Activated CD4-positive, alpha-beta memory T cell treated with anti-CD3 and anti-CD28 coated beads for 36 hours (primary cell): ENCODE results near the gene NUCKS1. TPM values are rescaled to one million over a fixed set of nuclear protein-coding genes. Genes with fewer than 3 reads are reported as not detected.

Experiments used
- CTCF ChIA-PET: fragments of 350-600 bp; sonication (Branson Sonifier 250); formaldehyde crosslinking; loops from one replicate; lab custom pipeline; 2021; ENCODE audit warnings: antibody characterized with exemption, inconsistent platforms; lab: Charles Lee
- POLR2A ChIA-PET: fragments of 350-600 bp; sonication (Branson Sonifier 250); formaldehyde crosslinking; loops from one replicate; lab custom pipeline; 2021; ENCODE audit warnings: antibody characterized with exemption; lab: Charles Lee
- DNase-seq: peaks from one replicate; pipeline ENCODE4 v3.0.0-alpha.2; 2020
- H3K27ac Mint-ChIP-seq: one replicate; pipeline ENCODE4 v1.8.0; 2021; ENCODE audit warnings: mixed read lengths
- H3K27me3 Mint-ChIP-seq: one replicate; pipeline ENCODE4 v1.8.0; 2021; ENCODE audit warnings: mixed read lengths
- H3K36me3 Mint-ChIP-seq: one replicate; pipeline ENCODE4 v1.8.0; 2021; ENCODE audit warnings: mixed read lengths
- H3K4me1 Mint-ChIP-seq: one replicate; pipeline ENCODE4 v1.8.0; 2021; ENCODE audit warnings: low read depth, mixed read lengths
- H3K4me3 Mint-ChIP-seq: one replicate; pipeline ENCODE4 v1.8.0; 2021; ENCODE audit warnings: mild to moderate bottlenecking, mixed read lengths
- H3K9me3 Mint-ChIP-seq: one replicate; pipeline ENCODE4 v1.8.0; 2021; ENCODE audit warnings: mixed read lengths
- intact Hi-C: fragments of 100-400 bp; cut with micrococcal nuclease; formaldehyde crosslinking; loops from one replicate; pipeline ENCODE4 v1.15.1; 2023
- total RNA-seq, 2 experiments: library from RNA; stranded (reverse); gene quantifications; one replicate each; pipeline ENCODE4 v1.2.3, GENCODE V29; 2021

Gene NUCKS1
- total RNA-seq, 2 experiments from 2014 or later: 149 to 202 TPM

- Mint-ChIP-seq H3K27me3 (peaks cover 11% of the 10 kb centered on the region), H3K4me1 (no peaks in the 10 kb centered on the region), H3K36me3 (no peaks in the 10 kb centered on the region), H3K27ac (no peak overlapping the region), H3K9me3 (no peaks in the 10 kb centered on the region), H3K4me3 (no peak overlapping the region)
- DNase-seq: no peak
- ChIA-PET POLR2A (interaction anchor here (0.5 kb wide), 1 partner anchor 102 kb away, joined by 3 read pairs; no protein-coding TSS in a partner anchor), CTCF (interaction anchor here (0.8 kb wide), 1 partner anchor 254 kb away, joined by 3 read pairs; no protein-coding TSS in a partner anchor)
- intact Hi-C loops: no loop called here
Measured at GRCh38 chr1:205664399-205665017, 85.5 kb downstream of the NUCKS1 start.

GRCh38 chr1:205663286-205663936, 86.6 kb downstream of the NUCKS1 start:
- no peaks in the 10 kb centered on the region for H3K36me3 Mint-ChIP-seq
- no peak for DNase-seq
- H3K9me3 Mint-ChIP-seq: no peaks in the 10 kb centered on the region
- H3K27me3 Mint-ChIP-seq: peaks cover 4% of the 10 kb centered on the region
- intact Hi-C loops: no loop called here
- ChIA-PET POLR2A (no interaction called here), CTCF (interaction anchor here (0.8 kb wide), 1 partner anchor 255 kb away, joined by 3 read pairs; no protein-coding TSS in a partner anchor)
- H3K27ac Mint-ChIP-seq: no peak overlapping the region
- no peaks in the 10 kb centered on the region for H3K4me1 Mint-ChIP-seq
- H3K4me3 Mint-ChIP-seq: no peak overlapping the region

Other genes starting within 250 kb of the NUCKS1 start
- gene CDK18, start 245.5 kb downstream of the NUCKS1 start, total RNA-seq: 1 to 10 TPM; 2.5 to 2.6 TPM
- 10 to 100 TPM; 60.7 to 65.8 TPM for gene ELK4, start 118.2 kb downstream of the NUCKS1 start, total RNA-seq
- gene SLC45A3, start 69.7 kb downstream of the NUCKS1 start, total RNA-seq: under 1 TPM; 0.55 to 0.56 TPM
- 10 to 100 TPM; 31.5 to 31.6 TPM for gene RAB29, start 25.3 kb upstream of the NUCKS1 start, total RNA-seq
- gene SLC41A1, start 63.0 kb upstream of the NUCKS1 start, total RNA-seq: 10 to 100 TPM; 34.9 to 35.0 TPM
- under 1 TPM; 0.29 to 0.55 TPM for gene PM20D1, start 100.0 kb upstream of the NUCKS1 start, total RNA-seq
- not detected for gene SLC26A9, start 193.3 kb upstream of the NUCKS1 start, total RNA-seq